H1 (cell line): ENCODE results near the gene UGT1A8. TPM values are rescaled to one million over a fixed set of nuclear protein-coding genes. Genes with fewer than 3 reads are reported as not detected.

ENCODE experiments used
- polyA plus RNA-seq, 7 experiments: library from polyadenylated mRNA; depleted of rRNA in 3 of 7; stranded (reverse) in 5 of 7; unstranded in 2 of 7; fragments of >200 nt in 5 of 7; fragments of 200-250 nt in 2 of 7; gene quantifications; 1 replicate in 5 of 7; 2 replicates in 1 of 7; 4 replicates in 1 of 7; pipeline versions ENCODE4 v1.2.1 to v1.2.3, GENCODE V29; 2011 to 2013; ENCODE audit warnings: missing spikeins in 2 of 7, mixed read lengths in 2 of 7
- total RNA-seq: library from RNA; stranded (reverse); fragmentation: NEBNext Ultra II Directional; extraction: Animal tissue kit (Norgen Biotek cat#: 25700); gene quantifications from 2 replicates; pipeline ENCODE4 v1.2.1, GENCODE V29; 2021
- TF ChIP-seq, protein P1 (sequence below): fragments of 300-600 bp; sonication (generic); IDR thresholded peaks from 2 replicates; pipeline ENCODE4 v1.7.1; 2012; ENCODE audit warnings: low read length, moderate library complexity, mild to moderate bottlenecking, inconsistent platforms; ENCODE audit not compliant: insufficient replicate concordance

The UGT1A8 gene
- total and polyA plus RNA-seq, 2 of the 8 experiments (the other 6 are each of a cell fraction or from before 2014, with no cell fraction given) = not detected

DNA sequence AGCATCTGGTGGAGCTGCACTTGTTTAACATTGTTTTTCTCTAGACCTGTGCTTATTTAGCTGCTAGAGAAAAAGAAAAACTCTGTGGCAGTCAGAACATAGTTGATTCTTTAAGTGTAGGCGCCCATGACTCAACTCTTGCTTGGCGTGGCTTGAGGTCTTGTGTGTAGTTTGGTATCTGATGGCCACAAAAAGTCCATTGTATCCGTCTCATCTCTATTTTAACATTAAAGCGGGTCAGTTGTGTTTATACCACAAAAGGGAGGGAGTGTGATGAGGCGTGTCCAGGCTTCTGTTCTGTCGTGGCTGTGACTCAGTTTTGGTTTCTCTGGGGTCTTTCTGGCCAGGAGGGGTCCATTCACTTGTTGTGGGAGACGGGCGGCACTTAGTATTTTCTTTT lies 24.2 kb upstream of the UGT1A8 start (continued):
- TF ChIP-seq, protein P1, sequence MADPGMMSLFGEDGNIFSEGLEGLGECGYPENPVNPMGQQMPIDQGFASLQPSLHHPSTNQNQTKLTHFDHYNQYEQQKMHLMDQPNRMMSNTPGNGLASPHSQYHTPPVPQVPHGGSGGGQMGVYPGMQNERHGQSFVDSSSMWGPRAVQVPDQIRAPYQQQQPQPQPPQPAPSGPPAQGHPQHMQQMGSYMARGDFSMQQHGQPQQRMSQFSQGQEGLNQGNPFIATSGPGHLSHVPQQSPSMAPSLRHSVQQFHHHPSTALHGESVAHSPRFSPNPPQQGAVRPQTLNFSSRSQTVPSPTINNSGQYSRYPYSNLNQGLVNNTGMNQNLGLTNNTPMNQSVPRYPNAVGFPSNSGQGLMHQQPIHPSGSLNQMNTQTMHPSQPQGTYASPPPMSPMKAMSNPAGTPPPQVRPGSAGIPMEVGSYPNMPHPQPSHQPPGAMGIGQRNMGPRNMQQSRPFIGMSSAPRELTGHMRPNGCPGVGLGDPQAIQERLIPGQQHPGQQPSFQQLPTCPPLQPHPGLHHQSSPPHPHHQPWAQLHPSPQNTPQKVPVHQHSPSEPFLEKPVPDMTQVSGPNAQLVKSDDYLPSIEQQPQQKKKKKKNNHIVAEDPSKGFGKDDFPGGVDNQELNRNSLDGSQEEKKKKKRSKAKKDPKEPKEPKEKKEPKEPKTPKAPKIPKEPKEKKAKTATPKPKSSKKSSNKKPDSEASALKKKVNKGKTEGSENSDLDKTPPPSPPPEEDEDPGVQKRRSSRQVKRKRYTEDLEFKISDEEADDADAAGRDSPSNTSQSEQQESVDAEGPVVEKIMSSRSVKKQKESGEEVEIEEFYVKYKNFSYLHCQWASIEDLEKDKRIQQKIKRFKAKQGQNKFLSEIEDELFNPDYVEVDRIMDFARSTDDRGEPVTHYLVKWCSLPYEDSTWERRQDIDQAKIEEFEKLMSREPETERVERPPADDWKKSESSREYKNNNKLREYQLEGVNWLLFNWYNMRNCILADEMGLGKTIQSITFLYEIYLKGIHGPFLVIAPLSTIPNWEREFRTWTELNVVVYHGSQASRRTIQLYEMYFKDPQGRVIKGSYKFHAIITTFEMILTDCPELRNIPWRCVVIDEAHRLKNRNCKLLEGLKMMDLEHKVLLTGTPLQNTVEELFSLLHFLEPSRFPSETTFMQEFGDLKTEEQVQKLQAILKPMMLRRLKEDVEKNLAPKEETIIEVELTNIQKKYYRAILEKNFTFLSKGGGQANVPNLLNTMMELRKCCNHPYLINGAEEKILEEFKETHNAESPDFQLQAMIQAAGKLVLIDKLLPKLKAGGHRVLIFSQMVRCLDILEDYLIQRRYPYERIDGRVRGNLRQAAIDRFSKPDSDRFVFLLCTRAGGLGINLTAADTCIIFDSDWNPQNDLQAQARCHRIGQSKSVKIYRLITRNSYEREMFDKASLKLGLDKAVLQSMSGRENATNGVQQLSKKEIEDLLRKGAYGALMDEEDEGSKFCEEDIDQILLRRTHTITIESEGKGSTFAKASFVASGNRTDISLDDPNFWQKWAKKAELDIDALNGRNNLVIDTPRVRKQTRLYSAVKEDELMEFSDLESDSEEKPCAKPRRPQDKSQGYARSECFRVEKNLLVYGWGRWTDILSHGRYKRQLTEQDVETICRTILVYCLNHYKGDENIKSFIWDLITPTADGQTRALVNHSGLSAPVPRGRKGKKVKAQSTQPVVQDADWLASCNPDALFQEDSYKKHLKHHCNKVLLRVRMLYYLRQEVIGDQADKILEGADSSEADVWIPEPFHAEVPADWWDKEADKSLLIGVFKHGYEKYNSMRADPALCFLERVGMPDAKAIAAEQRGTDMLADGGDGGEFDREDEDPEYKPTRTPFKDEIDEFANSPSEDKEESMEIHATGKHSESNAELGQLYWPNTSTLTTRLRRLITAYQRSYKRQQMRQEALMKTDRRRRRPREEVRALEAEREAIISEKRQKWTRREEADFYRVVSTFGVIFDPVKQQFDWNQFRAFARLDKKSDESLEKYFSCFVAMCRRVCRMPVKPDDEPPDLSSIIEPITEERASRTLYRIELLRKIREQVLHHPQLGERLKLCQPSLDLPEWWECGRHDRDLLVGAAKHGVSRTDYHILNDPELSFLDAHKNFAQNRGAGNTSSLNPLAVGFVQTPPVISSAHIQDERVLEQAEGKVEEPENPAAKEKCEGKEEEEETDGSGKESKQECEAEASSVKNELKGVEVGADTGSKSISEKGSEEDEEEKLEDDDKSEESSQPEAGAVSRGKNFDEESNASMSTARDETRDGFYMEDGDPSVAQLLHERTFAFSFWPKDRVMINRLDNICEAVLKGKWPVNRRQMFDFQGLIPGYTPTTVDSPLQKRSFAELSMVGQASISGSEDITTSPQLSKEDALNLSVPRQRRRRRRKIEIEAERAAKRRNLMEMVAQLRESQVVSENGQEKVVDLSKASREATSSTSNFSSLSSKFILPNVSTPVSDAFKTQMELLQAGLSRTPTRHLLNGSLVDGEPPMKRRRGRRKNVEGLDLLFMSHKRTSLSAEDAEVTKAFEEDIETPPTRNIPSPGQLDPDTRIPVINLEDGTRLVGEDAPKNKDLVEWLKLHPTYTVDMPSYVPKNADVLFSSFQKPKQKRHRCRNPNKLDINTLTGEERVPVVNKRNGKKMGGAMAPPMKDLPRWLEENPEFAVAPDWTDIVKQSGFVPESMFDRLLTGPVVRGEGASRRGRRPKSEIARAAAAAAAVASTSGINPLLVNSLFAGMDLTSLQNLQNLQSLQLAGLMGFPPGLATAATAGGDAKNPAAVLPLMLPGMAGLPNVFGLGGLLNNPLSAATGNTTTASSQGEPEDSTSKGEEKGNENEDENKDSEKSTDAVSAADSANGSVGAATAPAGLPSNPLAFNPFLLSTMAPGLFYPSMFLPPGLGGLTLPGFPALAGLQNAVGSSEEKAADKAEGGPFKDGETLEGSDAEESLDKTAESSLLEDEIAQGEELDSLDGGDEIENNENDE = no peak
